HG03175 (cell line): ENCODE measurements around the gene DFFB.
"Not testable (repeated sequence)": the region's sequence is repeated elsewhere in the genome, so short reads cannot be mapped to it uniquely, and the experiment has no call there.

Source experiments
- ATAC-seq: cut with Tn5 transposase; IDR thresholded peaks from one replicate; pipeline ENCODE4 v1.9.1; 2021; ENCODE audit warnings: mild to moderate bottlenecking, moderate library complexity; ENCODE audit not compliant: unreplicated experiment

DFFB gene

DNA sequence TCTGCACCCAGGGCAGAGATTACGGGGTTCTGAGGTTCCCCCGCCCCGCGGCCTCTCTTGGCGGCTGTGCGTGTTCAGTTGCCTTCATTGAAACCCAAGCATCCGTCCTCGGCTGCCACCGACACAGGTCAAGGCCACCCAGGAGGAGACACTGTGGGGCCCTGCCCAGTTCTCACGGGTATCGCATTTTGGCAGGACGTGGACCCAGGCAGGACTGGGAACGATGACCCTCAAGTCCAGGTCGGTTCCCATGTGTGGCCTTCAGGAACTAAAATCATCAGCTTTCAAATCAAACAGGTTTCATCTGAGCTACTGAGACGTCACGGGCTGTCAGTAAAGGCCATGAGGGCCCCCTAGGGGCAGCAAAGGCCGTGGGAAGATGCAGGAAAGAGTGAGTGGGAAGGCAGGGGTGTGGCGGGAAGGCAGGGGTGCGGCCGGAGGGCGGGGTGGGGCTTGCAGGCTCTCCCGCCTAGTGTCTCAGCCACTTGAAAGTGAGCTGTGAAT lies 49.8 kb downstream of the DFFB start:
- ATAC-seq, result no peak

DNA sequence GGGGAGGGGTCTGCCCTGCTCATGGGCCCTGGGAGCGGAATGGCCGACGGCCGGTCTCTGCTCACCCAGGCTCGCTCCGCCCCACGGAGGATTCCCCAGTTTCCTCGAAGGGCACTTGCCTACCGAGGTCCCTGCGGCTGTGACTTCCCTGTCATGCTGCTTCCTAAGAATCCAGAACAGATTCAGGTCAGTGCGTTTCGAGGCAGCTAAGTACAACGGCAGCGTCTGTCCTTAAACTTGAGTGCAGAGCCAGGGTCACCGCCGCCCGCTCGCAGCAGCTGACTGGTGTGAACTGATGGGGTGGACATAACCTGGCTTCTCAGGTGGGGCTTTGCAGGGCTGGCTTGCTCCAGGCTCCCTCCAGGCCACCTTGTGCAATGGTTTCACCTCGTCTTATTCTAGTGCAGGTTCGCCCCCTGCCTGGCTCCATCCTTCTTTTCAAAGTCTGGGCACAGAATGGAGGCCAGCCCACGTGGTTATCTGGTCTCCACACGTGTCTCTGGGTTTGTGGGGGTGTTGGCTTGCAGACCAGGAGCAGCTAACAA lies 50.4 kb downstream of the DFFB start:
- ATAC-seq, result no peak

DNA sequence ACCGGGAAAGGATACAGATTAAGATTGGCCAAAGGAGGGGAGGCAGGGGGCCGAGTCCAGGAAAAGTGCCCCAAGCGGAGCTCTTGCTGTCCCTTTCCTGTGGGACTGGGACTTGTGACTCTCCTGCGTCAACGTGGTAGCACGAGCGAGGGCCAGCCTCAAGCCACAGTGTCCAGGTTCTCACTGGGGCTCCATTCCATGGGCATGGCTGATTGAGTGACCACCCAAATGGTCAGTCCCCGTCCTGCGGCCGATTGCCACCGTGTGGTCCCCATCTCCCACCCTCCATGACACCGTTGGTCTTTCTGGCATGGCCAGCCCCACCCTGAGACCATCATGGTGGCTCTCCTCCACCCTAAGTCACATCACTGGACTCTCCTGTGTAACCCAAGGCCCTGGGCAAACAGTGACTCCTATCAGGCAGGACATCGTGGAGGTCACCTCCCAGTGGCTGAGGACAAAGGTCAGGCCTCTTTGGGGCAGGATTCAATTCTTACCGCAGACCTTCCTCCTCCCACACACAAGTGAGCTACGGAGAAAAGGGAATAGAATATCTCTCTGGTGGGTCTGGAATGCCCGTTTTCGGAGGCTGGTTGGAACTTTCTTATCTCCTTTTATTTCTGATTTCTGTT lies 51.7 kb downstream of the DFFB start:
- ATAC-seq, result no peak

DNA sequence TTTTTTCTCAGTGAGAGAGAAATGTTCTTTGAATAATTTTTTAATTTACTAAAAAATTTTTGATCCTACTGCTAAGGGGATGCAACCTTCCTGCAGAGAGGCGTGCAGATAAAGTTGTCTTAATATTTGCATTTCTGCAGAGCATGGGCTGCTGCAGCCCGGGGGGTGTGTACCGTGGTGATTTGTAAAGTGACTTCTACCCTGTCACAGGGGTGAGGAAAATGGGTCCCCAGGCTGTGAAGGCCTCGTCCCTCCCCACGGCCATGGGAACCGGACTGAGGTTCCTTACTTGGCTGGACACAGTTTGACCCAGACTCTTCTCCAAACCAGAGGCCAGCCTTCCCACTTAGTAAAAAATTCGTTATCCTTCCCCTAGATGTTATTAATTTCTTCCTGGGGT lies 52.3 kb downstream of the DFFB start:
- ATAC-seq, result no peak

DNA sequence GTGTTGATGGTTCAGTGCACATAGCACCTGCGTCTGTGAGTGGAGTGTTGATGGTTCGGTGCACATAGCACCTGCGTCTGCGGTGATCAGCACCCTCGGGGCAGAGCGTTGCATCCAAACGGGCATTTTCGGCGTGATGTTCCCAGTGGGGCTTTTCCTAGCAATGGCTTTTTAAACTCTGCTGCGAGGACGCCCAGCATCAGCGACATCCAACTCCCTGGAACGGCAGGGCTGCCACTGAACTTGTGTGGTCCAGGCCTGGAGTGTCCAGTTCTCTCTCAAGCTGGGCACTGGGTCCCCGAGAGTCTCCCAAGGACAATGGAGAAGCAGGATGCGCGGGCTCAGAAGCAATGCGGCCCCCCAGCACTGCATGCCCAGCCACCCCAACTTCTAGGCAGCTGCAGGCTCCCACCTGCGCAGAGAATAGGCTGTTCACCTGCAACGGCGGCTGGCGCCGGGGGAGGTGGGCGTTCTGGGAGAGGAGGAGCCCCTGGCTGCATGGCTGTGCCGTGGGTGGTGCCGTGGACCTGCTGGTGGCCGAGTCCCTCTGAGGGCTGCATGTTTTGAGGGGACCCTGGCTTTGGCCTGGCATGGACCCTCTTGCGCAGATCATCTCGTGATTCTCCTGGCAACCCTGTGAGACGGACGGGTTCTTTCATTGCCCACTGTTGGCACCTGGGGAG lies 52.9 kb downstream of the DFFB start:
- no peak for ATAC-seq

DNA sequence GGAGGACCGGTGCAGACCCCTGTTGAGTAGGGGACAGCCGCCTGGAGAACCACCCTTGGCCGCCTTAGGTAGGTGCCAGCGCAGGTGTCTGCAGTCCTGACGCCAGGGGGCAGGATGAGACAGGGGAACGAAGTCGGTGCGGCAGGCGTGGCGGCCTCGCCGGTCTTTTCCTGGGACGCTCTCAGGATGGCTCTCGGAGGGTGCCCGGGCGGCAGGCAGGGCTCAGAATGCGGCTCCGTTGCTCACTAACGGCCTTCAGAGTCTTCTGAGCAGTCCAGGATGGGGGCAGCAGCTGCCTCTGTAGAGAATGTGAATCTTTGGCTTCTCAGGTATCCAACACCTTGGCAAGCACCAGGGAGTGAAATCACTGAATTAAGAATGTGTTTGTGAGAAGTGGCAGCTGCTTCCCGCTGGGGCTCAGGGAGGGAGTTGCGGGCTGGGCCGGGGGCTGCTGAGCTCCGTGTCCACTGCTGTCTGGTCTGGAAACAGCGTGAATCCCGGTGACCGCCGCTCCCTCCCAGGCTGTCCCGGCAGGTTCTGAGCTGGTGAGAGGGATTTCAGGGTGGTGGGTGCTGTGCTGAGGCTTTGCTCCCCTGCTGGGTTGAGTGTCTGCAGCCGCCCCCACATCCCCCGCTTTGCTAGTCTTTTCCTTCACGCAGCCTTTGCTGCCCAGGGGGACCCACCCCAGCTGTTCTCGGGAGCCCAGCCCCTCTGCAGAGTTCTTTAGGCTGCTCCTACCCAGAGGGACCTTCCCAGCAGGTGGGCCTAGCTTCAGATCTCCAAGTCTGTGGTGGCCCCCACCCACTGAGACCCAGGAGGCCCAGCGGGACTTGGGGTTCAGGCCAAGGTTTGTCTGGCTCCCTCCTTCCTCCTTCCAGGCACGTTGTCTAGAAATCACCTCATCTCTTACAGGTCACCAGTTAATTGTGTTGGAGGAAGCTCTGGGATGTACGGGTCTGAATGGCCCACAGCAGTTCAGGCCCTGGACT lies 53.9 kb downstream of the DFFB start:
- ATAC-seq, result peak; percentile 72

DNA sequence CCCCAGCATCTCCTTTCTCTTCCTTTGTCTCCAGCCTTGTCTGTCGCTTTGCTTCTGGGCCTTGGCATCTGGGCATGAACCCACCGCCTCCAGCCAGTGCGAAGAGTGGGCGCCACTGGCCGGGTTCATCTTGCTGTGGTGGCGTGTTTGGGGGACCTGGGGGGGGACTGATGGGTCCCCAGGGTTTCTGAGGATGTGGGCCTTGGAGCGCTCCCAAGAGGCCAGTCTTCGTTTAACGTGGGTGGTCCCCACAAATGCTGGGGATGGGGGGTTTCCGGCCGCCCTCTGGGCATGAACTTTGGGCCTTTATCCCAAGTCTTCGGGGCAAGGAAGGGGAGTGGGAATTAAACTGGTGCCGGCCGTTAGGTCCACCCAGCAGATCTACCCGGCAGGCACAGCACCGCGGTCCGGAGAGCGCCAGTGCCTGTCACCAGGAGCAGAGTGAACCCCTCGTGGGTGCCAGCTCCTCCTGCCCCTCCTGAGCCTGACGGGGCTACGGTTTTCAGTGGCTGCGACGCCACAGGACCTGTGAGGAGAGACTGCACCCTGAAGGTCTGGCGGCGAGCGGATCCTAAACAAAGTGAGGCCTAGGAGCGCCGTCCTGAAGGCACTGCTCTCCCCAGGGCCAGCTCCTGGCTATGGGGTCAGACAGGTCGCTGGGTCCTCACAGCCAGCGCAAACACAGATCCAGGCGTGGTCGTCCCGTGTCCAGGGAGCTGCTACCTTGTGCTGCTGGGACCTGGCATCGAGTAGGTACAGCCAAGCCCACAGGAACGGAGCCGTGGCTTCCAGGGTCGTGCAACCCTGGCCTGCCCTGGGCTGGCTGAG lies 54.9 kb downstream of the DFFB start:
- ATAC-seq, result no peak

DNA sequence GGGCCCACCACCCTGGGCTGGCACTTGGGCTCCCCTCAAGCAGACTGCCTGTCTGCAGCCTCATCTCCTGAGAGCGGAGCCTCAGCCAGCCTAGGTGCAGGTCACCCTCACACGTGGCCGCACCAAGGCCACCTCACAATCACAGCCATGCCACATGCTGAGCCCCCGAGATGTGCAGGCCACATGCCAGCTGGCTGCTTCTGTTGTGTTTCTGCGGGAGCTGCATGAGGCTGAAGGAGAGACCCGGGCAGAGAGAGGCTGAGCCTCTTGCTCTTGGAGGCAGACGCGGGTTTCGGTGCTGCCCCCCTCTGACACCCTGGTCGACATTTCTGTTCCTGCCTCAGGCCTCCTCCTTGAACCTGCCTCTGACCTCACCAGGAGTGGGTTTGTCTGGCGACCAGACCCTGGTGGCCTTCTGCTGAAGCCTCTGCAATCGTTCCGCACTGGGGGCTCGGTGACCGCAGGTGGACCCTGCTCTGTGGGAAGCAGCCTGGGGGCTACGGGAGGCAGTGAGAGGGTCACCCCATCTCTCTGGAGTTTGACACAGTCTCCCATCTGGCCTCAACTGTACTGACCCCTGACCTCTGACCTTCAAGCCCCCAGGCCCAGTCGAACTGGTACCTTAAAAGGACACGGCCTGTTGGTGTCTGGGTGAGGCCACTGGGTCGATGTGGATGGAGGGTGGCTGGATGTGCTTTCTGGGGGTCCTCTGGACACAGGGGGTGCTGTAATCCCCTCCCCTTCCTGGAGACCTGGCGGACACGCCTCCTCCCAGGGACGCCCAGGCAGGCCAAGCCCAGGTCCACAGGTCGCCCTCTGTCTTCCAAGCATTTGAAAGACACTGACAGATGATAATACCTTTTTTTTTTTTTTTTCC lies 55.8 kb downstream of the DFFB start:
- ATAC-seq, result no peak

DNA sequence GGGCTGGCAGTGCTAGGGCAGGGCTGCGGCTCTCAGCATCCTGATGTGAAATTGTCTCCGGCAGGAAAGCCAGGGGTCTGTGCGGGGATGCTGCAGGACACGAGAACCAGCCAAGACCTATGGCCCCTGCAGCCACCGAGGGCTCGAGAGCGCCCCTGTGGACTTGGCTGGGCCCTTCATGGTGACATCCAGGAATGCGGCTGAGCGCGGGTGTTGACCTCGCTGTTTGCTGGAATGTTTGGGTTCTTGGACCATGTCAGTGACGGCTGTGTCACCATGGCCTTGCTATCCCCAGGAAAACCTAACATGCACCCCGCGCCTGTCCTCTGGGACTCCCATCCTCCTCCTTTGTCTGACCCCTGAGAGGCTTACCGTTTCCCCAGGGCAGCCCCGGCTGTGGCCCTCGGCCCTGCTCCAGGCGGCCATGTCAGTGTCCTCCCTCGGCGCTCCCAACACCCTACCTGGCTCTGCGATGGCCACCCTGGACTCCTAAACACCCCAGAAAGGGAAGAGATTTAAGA lies 57.1 kb downstream of the DFFB start:
- no peak for ATAC-seq

DNA sequence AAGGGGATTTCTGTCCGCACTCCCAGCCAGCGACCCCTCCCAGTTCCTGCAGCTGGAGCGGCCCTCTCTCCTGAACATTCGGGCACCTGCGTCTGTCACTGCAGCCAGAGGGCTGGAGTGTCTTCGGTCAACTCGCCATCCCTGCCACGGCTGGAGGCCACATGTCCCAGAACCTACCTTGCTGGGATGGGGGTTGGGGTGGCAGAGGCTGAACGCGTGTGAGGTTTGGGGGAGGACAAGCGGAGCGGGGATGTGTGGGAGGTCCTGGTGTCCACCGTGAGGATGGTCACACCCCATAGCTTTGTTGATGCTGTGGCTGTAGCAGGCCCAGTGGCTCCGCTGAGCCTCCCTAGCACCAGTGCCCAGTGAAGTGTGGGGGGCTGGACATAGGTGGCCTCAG lies 57.6 kb downstream of the DFFB start:
- no peak for ATAC-seq

DNA sequence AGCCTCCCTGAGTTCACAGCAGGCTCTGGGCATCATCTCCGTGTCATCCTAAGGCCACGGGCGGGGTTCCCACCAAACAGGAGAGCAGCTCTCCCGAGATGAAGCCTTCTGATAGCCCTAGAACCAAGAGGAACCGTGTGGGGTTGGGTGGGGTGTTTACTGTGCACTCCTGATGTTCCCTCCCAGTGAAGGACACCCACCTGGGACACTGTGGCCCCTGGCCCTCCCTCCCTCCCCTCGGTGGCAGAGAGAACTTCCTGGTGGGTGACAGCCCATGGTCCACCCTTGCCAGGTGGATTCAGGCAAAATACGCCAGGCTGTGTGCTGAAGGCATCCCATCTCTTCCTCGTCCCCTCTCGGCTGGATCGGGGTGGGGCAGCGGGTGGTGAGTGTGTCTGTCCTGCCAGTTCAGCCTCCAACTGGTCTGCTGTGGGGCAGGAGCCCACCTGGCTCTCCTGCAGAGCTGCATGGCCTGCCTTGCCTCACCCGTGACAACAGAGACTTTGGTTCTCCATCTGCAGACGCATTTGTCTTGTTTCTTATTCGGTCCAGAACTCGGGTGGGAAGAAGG lies 58.4 kb downstream of the DFFB start:
- ATAC-seq, result no peak

DNA sequence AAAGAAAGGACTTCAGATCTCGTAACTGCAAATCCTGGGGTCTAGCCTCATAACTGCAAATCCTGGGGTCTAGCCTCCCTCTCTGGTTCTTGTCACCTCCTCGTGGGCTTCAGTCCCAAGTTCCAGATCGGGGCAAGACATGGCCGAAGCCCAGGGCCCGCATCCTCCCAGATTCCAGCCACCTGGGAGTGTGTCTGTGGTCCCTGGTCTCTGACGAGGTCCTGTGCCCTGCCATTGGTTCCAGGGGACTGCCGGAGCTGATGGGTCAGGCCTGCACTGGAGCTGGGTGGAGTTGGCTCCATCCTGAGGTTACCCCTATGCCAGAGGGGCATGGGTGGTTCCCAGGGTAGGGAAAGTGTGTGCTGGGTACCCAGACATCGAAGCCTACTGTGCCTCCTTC lies 60.5 kb downstream of the DFFB start:
- ATAC-seq, result no peak

DNA sequence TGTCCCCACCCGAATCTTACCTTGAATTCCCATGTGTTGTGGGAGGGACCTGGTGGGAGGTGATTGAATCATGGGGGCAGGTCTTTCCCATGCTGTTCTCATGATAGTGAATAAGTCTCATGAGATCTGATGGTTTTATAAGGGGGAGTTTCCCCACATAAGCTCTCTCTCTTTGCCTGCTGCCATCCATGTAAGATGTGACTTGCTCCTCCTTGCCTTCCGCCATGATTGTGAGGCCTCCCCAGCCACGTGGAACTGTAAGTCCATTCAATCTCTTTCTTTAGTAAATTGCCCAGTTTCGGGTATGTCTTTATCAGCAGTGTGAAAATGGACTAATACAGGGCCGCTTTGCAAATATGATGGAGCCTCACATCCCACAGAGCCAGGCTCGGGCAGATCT lies 61.1 kb downstream of the DFFB start:
- ATAC-seq, result not testable (repeated sequence)

DNA sequence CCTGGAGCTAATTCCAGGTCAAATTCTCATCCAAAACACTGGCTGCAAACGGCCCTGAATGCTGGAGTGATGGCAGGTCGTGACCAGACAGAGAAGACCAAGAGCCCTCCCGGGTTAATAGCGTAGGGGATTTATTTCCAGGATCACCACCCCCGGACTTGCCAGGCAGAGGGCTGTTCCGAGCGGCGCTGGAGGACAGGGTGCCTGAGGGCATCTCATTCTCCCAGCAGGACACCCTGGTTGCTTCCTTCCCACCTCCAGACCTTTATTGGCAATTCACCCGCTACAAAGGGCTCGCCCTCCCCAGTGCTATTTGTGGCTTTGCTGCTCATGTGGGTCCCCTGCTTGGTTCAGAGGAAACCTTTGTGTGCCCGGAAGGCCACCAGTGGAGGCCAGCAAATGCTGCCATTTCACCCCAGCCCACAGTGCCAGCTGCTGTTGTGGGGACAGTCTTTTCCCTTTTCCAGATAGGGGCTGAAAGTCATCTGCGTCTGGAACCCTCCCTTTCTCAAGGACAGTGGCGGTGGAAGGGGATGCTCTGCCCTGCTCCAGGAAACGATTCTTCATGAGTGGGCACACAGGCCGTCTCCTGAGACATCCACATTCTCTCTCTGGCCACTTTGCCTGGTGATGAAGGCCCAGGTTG lies 61.8 kb downstream of the DFFB start:
- ATAC-seq, result no peak

DNA sequence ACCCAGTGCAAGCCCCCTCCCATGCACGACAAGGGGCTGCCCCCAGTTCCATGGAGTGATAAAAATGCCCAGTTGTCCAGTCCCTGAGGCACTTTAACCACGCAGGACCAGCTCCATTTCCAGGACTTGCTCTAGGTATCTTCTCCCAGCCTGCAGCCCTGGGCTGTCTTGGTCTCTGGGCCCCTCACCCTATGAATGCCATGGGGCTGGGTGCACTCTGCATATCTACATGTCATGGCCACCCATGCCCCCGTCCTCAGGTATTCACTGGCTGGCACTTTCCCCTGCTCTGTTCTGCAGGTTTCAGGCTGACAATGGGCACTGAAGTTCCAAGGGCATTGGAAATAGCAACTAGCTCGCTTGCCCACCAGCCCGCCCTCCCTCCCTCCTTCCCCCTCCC lies 62.4 kb downstream of the DFFB start:
- ATAC-seq, result no peak

DNA sequence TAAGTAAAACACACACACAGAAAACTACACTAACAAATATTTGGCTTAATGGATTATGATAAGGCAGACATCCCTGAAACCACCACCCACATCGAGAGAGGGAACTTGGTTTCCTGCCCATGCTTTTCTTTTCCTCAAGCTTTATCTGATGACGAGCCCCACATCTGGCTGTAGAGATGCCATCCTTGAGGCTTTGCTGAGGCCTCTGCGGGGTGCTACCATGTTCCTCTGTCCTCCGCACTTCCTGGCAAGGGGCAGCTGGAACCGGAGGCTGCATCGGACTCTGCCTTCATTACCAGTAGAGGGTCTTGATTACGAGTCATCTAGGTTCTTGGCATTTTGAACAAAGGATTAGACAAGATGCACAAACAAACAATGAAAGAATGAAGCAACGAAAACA lies 64.5 kb downstream of the DFFB start:
- no peak for ATAC-seq

DNA sequence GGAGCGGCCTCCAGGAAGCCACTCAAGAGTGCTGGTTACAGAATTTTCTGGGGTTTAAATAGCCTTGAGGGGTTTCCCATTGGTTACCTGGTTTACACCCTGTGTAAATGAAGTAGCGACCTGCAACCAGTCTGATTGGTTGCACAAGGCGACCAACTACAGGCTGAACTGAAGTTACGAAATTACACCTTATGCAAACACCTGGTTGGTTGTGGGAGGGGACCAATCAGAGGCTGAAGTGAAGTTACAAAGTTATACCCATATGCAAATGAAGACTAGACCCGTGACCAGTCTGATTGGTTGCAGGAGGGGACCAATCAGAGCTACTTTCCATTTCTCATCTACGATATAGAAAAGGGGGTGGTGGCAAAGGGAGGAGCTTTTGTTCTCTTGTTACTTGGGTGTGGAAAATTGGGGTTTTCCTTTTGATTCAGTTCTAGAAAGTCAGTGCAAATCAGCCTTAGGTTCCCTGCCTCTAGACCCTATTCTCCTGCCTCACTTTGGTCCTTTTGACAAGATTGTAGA lies 65.0 kb downstream of the DFFB start:
- ATAC-seq, result no peak

DNA sequence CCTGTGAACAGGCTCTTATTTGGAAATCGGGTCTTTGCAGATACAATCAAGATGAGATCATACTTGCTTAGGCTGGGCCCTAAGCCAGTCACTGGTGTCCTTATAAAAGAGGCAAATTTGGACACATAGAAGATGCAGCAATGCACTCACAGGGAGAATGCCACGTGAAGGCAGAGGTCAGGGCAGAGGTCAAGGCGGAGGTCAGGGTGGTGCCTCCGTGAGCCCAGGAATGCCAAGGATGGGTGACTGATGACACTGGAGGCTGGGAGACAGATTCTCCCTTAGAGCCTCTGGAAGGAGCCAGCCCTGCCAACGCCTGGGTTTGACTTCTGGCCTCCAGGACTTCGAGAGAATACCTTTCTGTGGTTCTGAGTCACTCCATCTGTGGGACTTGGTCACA lies 65.6 kb downstream of the DFFB start:
- ATAC-seq, result no peak
